H1 (cell line): ENCODE data around the gene FLRT3.

ENCODE experiments used
- CREB1 ChIP-seq: IDR thresholded peaks from 2 replicates; pipeline ENCODE4 v1.6.1; 2012; ENCODE audit warnings: inconsistent platforms
- EZH2 ChIP-seq: fragments of 200-600 bp; sonication (generic); IDR thresholded peaks from 2 replicates; pipeline ENCODE4 v1.7.1; 2012; ENCODE audit warnings: low read depth, mild to moderate bottlenecking, moderate library complexity, low read length, inconsistent platforms; ENCODE audit not compliant: severe bottlenecking
- POLR2A ChIP-seq, 2 experiments: IDR thresholded peaks; 1 replicate in 1 of 2; 2 replicates in 1 of 2; pipeline ENCODE4 v1.6.1; 2011; ENCODE audit warnings: low read depth in 2 of 2, low read length in 2 of 2, mild to moderate bottlenecking in 2 of 2; ENCODE audit errors: control extremely low read depth in 1 of 2
- SIN3A ChIP-seq, 2 experiments: IDR thresholded peaks in 1 of 2; conservative IDR thresholded peaks in 1 of 2; 2 replicates each; pipeline ENCODE4 v1.6.1; 2011 to 2012; ENCODE audit warnings: low read length in 2 of 2, improper control_type of control experiment in 1 of 2, low read depth in 1 of 2, mild to moderate bottlenecking in 1 of 2
- TAF1 ChIP-seq: IDR thresholded peaks from 2 replicates; pipeline ENCODE4 v1.6.1; 2011; ENCODE audit warnings: mild to moderate bottlenecking, low read depth, low read length
- TF ChIP-seq, protein P1 (sequence below), 3 experiments: IDR thresholded peaks; 1 replicate in 2 of 3; 2 replicates in 1 of 3; pipeline versions ENCODE4 v1.5.1 to v1.6.1; 2011; ENCODE audit warnings: low read length in 3 of 3, mild to moderate bottlenecking in 3 of 3, inconsistent platforms in 2 of 3, low read depth in 1 of 3, moderate library complexity in 1 of 3; ENCODE audit not compliant: insufficient read depth in 1 of 3; ENCODE audit errors: control extremely low read depth in 1 of 3

DNA sequence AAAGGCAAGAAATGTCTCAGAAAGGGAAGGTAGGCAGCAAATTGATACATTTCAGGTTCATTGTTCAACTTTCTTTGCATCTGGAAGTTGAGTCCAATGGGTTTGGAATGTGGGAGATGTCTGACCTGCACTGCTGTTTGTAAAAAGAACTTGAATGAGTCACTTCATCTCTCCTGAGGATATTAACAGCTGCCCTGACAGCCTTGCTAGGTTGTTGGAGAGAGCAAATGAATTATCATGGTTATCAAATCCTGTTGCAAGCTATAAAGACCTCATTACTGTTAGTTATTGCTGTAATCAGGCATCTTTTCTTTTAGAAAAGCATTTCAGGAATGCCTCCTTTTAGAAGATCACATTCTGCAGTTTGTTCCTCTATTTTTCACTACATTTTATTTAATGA lies 23.0 kb upstream of the FLRT3 start:
- TF ChIP-seq SIN3A (conservative IDR thresholded peaks at IDR 0.05 in 1 of 2, IDR thresholded peaks at IDR 0.05 in 1 of 2; ENCODE audit: low read depth in 1 of 2, low read length in 2 of 2) (no peak), TAF1 (no peak), POLR2A (IDR thresholded peaks at IDR 0.05; ENCODE audit: control extremely low read depth in 1 of 2, low read depth in 2 of 2, low read length in 2 of 2) (no peak), EZH2 (no peak), CREB1 (no peak)
- TF ChIP-seq, protein P1, sequence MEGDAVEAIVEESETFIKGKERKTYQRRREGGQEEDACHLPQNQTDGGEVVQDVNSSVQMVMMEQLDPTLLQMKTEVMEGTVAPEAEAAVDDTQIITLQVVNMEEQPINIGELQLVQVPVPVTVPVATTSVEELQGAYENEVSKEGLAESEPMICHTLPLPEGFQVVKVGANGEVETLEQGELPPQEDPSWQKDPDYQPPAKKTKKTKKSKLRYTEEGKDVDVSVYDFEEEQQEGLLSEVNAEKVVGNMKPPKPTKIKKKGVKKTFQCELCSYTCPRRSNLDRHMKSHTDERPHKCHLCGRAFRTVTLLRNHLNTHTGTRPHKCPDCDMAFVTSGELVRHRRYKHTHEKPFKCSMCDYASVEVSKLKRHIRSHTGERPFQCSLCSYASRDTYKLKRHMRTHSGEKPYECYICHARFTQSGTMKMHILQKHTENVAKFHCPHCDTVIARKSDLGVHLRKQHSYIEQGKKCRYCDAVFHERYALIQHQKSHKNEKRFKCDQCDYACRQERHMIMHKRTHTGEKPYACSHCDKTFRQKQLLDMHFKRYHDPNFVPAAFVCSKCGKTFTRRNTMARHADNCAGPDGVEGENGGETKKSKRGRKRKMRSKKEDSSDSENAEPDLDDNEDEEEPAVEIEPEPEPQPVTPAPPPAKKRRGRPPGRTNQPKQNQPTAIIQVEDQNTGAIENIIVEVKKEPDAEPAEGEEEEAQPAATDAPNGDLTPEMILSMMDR (IDR thresholded peaks at IDR 0.05; ENCODE audit: control extremely low read depth in 1 of 3, insufficient read depth in 1 of 3, low read depth in 1 of 3, low read length in 3 of 3) = no peak
